Heart left ventricle (tissue), 13 donors: ENCODE results near the gene ZMIZ1.

Experiments
- CTCF ChIP-seq, 12 donors: fragments of 200-600 bp; sonication (generic) in 4 of 12; IDR thresholded peaks; one replicate each; pipeline versions ENCODE4 v1.5.0 to v1.8.0; 2018 to 2022; ENCODE audit warnings: antibody characterized with exemption in 12 of 12, mild to moderate bottlenecking in 5 of 12
- POLR2A ChIP-seq, 2 donors: fragments of 450-650 bp; IDR thresholded peaks; one replicate each; pipeline ENCODE4 v1.6.1; 2017; ENCODE audit warnings: antibody characterized with exemption in 2 of 2, mild to moderate bottlenecking in 2 of 2, moderate library complexity in 2 of 2
- donor health status: ischemic (EF 13 %, LVEDD 7.1; RV severe dilation, severe dysfunction).
- donor health status: DM: no; HTN: yes; CAD: no.
- donor health status: DM: no; HTN: no; CAD: no.
- donor health status: ischemic (EF 25% LVEDD 6.9; RV normal size, moderate dysfunction).
- donor health status: ischemic (EF 25% LVEDD 5.7; RV mildly dilated, moderate dysfunction).
- donor health status: ischemic (EF 35%, LVEDD 5.7; RV mildly dilated, moderate dysfunction).
- donor health status: nonischemic (EF 11% LVEDD 7.7; RV severe dilation, severe dysfunction).
- donor health status: DM: yes; HTN: yes; CAD: no.
- donor health status: PGD.
- donor health status: ischemic (EF 29% LVEDD 5.4; RV normal size, mild dysfunction).
- donor health status: nonischemic (EF 23%, LVEDD 6.1; RV moderate dilation, normal function).

GRCh38 chr10:79285315-79286197 is 216.8 kb downstream of the ZMIZ1 start:
- TF ChIP-seq CTCF (IDR thresholded peaks at IDR 0.05) (no peak), POLR2A (IDR thresholded peaks at IDR 0.05) (no peak)
